Measurements from ENCODE around the gene SSR1.
"Not testable (repeated sequence)": the region's sequence is repeated elsewhere in the genome, so short reads cannot be mapped to it uniquely, and the experiment has no call there.

Gene SSR1

DNA sequence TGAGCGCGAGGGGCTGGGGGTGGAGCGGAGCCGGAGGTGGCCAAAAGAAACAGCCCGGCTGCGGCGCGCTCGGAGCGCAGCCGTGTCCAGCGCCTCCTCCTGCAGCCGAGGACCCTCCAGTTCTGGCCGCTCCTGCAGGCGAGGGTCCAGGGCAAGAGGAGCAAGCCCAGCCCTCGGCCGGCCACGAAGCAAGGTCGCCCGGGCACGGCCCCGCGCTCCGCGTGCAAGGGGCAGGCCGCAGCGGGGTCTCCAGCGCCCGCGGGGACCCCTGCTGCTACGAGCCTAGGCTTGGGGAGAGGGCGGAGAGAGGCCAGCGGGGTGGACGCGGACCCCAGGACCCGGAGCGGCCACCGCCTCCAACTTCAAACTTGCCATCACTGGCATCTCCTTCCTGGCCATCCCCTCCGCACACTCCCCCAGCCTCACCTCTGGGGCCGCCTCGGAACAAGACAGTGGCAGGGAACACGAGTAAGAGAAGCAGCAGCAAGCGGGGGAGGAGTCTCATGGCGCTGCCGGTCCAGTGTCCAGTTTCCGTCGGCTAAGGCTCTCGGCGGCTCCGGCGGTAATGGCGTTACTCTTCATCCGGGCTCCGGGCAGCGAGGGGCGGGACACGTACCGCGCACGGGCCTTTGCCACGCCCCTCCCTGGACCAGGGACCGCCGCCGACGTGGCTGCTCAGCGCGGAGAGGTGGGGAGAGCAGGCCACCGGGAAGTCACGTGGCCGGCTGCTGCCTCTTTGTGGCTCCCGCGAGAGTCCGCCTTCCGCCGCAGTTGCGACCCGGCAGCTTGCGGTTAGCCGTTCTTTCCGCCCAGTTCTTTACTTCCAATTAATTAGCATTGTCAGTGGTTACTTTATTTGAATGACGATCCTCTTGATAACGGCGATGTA, at the start of gene SSR1:
Gene SSR1 (minus strand): TSS at position 584 of the 889 bp plus-strand sequence. CDS start 79 bp downstream, at position 505.
- intact Hi-C loops (cut with DNase I) = loop anchor here (1.0 kb wide), 1 partner anchor 76 kb away; the partner anchor contains the start of genes CAGE1 and RIOK1
- DNase-seq = peak; percentile 97 to 100 (median 99)

DNA sequence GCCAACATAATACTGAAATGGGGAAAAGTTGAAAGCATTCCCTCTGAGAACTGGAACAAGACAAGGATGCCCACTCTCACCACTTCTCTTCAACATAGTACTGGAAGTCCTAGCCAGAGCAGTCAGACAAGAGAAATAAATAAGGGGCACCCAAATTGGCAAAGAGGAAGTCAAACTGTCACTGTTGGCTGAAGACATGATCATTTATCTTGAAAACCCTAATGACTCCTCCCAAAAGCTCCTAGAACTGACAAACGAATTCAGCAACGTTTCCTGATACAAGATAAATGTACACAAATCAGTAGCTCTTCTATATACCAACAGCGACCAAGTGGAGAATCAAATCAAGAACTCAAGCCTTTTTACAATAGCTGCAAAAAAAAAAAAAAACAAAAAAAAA, 38.9 kb upstream of the SSR1 start:
- DNase-seq; intact Hi-C loops (cut with DNase I): not testable (repeated sequence)

DNA sequence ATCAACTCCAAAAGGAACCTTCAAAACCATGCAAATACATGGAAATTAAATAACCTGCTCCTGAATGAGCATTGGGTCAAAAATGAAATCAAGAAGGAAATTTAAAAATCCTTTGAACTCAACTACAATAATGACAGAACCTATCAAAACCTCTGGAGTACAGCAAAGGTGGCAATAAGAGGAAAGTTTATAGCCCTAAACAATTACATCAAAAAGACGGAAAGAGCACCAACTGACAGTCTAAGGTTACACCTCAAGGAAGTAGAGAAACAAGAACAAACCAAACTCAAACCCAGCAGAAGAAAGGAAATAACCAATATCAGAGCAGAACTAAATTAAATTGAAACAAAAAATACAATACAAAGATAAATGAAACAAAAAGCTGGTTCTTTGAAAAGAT, 37.6 kb upstream of the SSR1 start:
- intact Hi-C loops (cut with DNase I); DNase-seq: not testable (repeated sequence)

DNA sequence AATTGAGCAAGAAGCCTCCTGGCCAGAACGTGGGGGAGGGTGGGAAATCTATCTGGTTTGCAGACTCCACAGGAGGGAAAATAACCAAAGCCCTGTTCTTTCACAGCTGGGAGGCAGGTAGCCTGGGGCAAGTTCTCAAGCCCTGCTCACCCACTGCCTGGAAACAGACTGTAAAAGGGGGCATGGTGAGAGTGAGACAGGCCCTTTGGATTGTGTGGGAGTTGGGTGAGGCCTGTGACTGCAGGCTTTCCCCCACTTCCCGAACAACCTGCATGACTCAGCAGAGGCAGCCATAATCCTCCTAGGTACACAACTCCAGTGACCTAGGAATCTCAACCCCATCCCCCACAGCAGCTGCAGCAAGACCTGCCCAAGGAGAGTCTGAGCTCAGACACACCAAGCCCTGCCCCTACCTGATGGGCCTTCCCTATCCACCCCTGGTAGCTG, 34.6 kb upstream of the SSR1 start:
- DNase-seq; intact Hi-C loops (cut with DNase I): not testable (repeated sequence)

GRCh38 chr6:7344773-7345450, 31.9 kb upstream of the SSR1 start:
- intact Hi-C loops (cut with DNase I); DNase-seq: not testable (repeated sequence)

DNA sequence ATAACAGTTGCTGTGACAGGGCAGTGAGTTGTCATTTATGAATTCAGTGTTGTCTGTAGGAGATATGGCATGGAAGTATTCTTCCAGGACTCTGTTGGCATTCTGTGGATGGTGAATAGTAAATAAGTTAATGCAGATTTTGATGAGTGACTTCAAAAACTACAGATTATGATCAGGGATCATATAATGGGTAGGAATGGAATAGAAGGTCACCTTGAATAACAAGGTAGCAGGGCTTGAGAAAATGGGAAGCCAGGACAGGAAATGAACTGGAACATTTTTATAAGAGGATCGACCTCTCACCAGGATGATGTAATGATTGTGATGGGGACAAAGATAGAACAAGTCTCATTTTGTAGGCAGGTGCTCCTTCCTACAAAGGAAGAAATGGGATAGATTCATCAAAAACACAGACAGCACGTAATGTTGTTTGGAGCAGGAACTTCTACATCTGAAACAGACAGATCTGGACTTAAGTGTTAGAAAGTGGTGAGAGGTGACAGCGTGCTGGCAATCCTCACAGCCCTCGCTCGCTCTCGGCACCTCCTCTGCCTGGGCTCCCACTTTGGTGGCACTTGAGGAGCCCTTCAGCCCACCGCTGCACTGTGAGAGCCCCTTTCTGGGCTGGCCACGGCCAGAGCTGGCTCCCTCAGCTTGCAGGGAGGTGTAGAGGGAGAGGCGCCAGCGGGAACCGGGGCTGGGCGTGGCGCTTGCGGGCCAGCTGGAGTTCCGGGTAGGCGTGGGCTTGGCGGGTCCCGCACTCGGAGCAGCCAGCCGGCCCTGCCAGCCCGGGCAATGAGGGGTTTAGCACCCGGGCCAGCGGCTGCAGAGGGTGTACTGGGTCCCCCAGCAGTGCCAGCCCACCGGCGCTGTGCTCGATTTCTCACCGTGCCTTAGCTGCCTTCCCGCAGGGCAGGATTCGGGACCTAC, 30.8 kb upstream of the SSR1 start:
- peak in 1 of 10 donors; percentile 80 for DNase-seq
- intact Hi-C loops (cut with DNase I) = no loop called here

DNA sequence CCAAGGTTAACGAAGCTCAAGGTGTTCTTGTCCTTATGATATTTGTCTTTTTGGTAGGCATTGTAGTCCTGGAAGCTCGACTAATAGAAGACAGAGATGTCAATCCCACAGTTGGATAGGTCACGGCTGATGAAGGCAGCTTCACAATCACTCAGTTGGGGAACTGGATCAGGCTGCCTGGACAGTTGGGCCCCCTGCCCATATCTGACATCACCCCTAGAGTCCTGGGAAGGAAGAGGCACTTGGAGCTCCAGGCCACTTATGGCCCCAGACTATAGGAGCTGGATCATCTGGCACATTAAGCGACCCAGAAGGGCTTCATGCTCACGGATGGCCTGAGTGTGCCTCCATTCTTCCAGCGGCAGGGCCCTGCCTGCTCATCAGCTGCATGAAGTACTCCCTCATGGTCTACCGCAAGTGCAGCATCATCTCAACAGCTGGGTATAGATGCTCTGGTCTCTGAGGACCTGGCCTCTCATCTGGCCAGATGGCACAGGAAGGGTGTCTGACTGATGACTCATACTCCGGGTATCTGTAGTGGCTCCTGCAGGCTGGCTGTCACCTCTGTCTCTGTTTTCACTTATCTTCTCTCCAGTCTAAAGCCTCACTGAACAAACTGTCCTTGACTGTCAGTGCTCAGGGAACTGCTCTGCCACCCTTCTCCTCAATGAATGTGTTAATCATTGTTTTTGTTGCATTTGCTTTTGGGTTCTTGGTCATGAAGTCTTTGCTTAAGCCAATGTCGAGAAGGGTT, 29.2 kb upstream of the SSR1 start:
- no peak for DNase-seq
- intact Hi-C loops (cut with DNase I) = no loop called here

- intact Hi-C loops (cut with DNase I) = no loop called here
- no peak for DNase-seq
Observed at GRCh38 chr6:7341271-7341670, 28.3 kb upstream of the SSR1 start.

GRCh38 chr6:7339007-7339732, 26.2 kb upstream of the SSR1 start:
- peak in 1 of 10 donors; percentile 81 for DNase-seq
- intact Hi-C loops (cut with DNase I) = not testable (repeated sequence)

- no peak for DNase-seq
- intact Hi-C loops (cut with DNase I) = no loop called here
Observed at GRCh38 chr6:7338031-7338430, 25.0 kb upstream of the SSR1 start.

DNA sequence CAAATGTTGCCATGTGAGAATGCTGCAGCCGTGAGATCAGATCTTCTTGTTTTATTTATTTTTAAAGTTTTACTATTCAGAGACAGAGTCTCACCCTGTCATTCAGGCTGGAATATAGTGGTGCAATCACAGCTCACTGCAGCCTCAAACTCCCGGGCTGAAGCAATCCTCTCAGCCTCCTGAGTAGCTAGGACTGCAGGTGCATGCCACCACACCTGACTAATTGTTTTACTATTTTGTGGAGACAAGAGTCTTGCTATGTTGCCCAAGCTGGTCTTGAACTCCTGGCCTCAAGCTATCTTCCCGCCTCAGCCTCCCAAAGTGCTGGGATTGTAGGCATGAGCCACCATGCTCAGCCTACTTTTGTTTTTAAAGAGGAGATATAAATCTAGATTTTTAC, 22.5 kb upstream of the SSR1 start:
- intact Hi-C loops (cut with DNase I) = no loop called here
- DNase-seq = peak in 1 of 10 donors; percentile 29

- intact Hi-C loops (cut with DNase I) = no loop called here
- peak in 1 of 10 donors; percentile 39 for DNase-seq
Observed at GRCh38 chr6:7334685-7335084, 21.7 kb upstream of the SSR1 start.

DNA sequence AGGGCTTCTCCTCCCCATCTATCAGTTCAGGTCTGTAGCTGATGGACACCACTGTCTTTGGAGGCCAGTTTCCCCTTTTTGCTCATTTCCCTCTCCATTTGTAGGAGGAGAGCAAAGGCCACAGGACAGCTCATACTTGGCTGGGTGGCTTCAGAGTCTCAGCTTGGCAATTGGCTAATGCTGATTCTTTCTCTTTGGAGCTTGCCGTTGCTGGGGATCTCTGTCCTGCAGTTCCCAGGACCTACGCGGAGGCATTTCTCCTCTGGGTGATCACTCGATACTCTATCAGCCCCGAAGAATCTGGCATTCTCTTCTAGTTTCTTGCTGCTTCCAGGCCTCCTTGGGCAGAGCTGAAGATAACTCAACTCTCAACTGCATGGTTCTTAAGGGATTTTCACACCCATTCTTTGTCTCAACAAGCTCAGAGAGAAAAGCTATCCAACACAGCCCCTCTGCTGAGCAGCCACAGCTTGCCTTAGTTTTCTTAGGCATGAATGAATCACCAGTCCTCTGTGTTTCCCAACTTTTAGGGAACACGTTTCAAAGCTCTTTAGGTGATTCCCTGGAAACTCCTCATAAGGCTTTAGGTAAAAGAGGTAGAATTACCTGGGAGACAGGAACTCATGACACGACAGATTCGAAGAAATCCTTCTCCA, 19.2 kb upstream of the SSR1 start:
- DNase-seq = peak in 1 of 10 donors; percentile 24
- intact Hi-C loops (cut with DNase I) = no loop called here

- DNase-seq = peak in 1 of 10 donors; percentile 43
- intact Hi-C loops (cut with DNase I) = no loop called here
Observed at GRCh38 chr6:7331452-7331851, 18.5 kb upstream of the SSR1 start.

GRCh38 chr6:7328243-7328642, 15.2 kb upstream of the SSR1 start:
- intact Hi-C loops (cut with DNase I) = no loop called here
- DNase-seq = no peak

- intact Hi-C loops (cut with DNase I) = no loop called here
Observed at GRCh38 chr6:7325750-7326149, 12.8 kb upstream of the SSR1 start.

GRCh38 chr6:7324520-7324919, 11.5 kb upstream of the SSR1 start:
- intact Hi-C loops (cut with DNase I) = no loop called here
- peak in 2 of 10 donors; percentile 8 to 59 for DNase-seq

More at GRCh38 chr6:7325750-7326149, 12.8 kb upstream of the SSR1 start:
- DNase-seq = peak in 1 of 10 donors; percentile 25

- intact Hi-C loops (cut with DNase I) = no loop called here
- no peak for DNase-seq
Observed at GRCh38 chr6:7323074-7323473, 10.1 kb upstream of the SSR1 start.

Measured in posterior cingulate gyrus (tissue), 11 donors.